NCI-H510A (cell line): ENCODE measurements around the gene HSBP1L1.
A peak's percentile ranks its signal among the peaks of the same experiment; 100 is the strongest.

ENCODE experiments used
- DNase-seq: peaks from one replicate; lab custom pipeline; 2025; lab: John Stamatoyannopoulos, UW

Gene HSBP1L1

DNA sequence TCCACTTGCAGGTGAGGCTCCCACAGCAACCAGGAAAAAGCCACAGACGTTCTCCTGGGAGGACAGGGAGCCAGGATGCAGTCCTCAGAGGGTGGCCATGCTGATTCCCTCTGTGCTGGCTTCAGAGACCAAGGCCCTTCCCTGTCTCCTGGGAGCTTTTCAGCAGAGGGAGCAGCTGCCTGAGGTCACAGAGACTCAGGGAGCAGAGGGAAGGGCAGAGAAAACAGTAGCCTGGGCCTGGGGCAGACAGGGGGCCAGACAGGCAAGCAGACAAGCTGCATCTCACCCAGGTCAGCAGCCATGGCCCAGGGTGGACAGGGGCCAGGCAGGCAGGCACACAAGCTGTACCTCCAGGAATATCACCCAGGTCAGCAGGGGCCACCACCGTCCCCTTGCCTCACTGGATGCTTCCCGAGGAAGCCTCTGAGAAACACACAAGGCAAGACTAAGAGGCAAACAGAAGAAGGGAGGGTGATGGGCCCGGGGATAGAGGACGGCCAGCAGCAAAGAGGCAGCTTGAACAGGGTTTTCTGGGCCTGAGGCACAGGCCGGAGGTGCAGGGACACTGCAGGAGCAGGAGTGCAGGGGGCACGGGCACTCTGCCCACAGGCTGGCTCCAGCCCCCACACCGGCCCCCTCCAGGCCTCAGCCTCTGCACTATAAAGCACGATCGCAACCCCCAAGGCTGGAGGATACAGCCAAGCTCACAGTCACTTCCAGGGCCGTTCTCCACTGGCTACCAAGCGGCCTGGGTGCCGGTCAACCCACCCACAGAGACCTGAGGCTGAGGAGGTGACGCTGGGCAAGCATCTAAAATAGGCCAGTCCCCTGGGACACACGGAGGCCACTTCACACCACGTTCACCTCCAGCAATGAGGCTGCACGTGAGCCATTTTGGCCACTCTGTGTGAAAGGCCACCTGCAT is 19.1 kb upstream of the HSBP1L1 start:
- no peak for DNase-seq

DNA sequence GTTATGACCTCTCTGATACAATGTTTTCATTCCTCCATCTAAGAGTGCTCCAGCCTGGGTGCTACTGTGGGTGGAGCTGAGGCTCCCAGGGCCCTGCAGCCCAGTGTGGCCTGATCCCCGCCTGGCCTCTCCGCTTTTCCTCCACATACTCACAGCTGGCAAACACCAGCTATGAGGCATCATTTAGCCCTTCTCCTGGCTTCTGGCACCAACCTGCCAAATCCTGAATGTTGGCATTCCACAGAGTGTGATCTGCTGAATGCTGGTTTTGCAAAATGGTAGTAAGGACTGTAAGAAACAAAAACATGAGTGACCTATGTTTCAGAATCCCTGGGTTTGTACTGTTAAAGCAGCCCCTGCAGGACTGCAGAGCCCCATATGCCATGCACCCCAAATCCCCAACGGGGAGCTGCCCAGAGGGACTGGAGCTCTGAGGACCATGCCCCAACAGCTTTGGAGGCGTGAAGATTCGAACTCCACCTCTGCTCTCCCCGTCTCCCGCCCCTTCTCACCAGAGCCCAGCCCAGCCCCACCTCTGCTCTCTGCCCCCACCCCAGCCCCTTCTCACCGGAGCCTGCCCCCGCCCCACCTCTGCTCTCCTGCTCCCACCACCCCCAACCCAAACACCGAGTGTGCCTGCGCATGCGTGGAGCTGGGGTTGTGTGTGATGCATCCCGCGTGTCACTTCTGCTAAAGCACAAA is 17.2 kb upstream of the HSBP1L1 start:
- no peak for DNase-seq

DNA sequence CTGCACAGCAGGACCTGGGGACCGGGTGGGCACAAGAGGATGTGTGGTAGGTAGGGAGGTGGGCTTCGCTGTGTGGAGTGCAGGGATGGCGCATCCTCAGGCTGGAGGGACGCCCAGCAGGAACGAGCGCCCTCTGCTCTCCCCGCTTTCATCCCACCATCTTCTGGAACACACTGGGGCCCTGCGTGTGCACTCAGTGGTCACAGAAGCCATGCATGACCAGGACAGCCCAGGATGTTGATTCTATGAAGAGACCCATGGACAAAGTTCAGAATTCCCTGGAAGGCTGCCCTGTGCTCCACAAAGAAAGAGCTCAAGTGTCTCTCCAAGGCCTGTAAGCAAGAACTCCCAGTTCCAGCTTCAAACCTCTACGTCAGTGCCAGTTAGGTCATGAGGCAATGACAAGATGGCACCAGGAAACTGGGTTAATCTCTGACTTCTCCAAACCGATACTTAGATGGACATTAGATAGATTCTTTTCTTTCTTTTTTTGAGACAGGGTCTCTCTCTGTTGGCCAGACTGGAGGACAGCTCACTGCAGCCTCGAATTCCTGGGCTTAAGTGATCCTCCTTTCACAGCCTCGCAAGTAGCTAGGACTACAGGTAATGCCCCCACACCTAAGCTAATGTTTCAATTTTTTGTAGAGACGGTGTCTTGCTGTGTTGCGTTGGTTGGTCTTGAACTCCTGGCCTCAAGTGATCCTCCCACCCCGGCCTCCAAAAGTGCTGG is 16.4 kb upstream of the HSBP1L1 start:
- no peak for DNase-seq

DNA sequence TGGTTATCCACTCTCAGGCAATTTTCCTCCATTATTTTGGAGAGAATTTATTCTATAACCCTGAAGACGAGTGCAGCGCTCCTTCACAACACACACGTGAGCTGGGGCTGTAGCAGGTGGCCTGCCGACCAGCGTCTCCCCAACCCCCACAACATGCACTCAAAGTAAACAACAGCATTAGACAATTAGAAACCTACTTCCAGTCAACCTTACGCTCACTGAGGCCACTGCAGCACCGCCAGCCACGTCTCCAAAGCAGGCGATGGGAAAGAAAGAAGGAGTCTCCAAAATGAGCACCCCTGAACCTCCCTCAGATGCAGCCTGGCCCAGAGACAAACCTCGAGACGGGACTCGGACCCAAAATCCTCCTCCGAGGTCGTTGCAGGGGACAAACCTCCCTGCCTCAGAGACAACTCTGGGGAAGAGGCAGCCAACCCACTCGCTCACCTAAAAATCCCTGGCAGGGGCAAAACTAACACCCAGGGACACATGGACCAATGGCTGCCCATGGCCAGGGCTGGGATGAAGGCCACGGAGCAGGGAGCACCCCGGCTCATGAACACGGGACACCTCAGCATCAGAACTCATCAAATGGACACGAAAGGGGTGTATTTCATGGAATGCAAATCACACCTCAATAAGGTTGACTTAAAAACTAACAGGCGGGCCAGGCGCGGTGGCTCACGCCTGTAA is 15.6 kb upstream of the HSBP1L1 start:
- no peak for DNase-seq

DNA sequence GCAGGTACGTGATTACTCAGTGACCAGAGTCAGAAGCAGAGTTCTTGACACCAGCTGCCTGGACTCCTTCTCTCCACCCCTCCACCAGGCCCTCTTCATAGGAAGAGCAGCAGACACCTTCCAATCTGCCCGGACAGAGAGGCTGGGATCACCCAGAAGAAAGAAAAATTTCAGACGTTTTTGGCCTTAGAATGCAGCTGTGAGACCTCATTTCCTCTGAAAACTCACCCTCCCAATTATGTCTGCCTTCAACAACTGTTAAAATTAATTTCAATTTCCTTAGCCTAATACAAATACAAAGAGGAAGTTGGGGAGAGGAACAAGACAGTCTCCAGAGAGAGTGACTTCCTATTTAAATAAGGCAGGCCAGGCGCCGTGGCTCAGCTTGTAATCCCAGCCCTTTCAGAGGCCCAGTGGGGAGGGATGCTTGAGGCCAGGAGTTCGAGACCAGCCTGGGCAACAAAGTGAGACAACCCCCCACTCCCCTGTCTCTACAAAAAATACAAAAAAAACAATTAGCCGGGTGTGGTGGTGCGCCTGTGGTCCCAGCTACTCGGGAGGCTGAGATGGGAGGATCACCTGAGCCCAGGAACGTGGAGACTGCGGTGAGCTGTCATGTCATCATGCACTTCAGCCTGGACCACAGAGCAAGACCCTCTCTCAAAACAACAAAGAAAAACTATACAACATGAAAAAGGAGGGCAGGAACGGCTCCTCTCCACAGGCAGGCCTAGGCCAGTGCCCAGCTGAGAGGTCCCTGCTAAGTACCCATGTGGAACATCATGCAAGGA is 14.6 kb upstream of the HSBP1L1 start:
- no peak for DNase-seq

DNA sequence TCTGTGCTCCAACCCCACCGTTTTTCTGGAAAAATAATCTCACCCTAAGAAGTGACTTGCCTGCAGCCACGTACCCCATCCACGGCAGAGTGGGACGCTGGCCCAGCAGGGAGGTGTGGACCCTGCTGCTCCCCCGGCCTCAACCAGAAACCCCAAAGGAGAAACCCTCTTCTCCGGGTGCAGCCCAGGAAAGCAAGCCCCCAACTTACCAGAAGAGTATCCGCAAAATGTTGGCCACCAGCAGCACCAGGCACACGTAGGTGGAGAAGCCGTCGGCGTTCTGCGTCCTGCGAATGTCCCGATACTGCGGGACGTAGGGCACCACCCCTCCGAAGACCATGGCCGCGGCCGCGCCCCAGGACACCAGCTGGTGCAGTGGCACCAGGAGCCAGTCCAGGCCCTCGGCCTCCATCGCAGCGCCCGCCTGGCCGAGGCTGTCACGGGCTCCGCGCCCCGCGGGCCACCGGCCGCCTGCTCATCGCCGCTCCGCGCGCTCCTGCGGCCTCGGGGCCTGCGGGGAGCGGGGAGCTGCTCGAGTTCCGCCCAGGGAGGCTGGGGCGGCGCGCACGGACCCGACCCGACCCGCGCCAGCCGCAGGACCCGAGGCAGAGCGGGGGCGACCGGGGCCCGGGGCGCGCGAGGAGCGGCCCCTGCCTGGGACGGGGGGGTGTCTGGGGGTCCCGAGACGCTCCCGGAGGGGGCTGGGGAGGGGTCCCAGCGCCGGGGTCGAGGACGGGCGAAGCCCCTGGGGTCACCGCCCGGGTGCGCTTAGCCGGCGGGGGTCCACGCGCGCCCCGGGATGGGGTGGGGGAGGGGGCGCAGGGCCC is 13.7 kb upstream of the HSBP1L1 start:
- DNase-seq, result peak; percentile 40

DNA sequence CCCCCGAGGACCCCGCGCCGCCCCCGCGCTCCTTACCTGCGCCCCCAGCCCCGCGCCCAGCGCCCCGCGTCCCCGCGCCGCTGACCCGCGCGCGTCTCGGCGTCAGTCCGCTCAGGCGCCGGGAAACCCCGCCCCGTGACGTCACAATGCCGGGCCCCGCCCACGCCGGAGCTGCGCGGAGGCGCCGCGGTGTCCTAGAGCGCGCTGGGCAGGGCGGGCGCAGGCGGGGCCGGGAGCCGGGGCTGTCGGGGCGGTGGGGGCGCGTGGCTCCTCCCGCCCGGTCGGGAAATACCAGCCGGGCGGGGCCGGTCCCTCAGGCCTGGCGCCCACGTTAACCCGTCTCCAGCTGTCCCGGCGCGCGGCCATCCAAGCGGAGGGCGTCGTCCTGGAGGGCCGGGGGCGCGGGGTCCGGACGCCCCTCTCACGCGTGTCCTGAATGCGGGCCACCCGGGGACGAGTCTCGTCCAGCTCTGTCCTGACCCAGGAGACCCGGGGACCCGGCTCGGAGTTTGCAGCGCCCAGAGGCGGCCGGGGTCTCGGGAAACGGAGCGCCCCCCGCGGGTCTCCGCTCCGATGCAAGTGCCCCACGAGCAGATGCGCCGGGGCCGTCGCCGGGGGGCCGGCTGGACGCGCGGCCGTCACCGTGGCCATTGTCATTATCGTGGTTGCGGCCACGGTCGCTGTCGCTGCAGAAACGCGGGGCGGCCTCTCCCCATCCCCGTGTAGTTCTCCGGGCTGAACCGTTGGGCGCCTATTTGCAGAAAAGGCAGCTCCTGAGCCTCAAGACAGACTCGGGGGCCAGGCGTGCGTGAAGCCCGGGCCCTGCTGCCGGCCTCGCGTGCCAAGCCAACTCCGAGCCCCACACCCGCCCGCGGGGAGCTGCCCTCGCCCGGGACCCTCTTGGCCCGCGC is 12.6 kb upstream of the HSBP1L1 start, which contains the start of gene SLC66A2:
SLC66A2 (minus strand) TSS at position 109 of the 911 bp plus-strand sequence. CDS start 727 bp downstream, outside the sequence.
- DNase-seq, result peak; percentile 66

DNA sequence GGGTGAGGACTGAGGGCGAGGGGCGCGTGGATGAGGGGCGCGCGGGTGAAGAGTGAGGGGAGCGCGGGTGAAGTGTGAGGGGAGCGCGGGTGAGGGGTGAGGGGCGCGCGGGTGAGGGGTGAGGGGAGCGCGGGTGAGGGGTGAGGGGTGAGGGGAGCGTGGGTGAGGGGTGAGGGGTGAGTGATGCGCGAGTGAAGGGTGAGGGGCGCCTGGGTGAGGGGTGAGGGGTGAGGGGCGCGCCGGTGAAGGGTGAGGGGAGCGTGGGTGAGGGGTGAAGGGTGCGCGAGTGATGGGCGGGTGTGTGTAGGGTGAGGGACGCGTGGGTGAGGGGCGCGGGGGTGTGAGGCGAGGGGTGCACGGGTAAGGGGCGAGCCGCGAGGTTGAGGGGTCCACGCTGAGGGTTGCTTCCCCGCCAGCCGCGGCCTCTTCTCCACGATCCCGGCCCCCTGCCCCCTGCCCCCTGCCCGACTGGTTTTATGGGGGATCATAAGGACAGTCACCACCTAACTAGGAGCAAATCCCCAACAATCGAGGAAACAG is 11.9 kb upstream of the HSBP1L1 start:
- no peak for DNase-seq

DNA sequence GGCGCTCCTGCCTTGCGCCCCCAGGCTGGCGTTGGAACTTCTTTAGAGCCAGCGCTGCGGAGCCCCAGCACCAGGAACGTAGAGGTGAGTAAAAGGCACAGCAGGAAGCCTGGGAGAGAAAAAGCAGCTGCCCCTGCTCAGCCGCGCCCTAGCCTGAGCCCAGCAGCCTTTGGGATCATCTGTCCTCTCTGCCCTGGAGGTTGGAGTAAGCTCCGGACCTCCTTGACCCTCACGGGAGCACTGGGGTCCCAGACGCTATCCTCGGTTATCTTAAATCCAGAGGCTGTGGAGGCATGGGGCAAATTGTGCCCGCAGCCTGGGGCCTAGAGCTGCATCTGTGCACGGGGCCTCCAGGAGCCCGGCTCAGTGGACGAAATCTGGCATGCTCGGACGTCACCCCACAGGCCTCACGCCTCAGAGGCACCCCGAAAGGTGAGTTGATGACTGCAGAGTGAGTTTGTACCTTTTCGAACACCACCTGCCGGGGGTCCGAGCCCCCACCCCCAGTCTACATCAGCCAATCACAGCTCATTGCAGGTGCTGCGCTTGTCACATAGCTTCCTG is 11.4 kb upstream of the HSBP1L1 start:
- no peak for DNase-seq

DNA sequence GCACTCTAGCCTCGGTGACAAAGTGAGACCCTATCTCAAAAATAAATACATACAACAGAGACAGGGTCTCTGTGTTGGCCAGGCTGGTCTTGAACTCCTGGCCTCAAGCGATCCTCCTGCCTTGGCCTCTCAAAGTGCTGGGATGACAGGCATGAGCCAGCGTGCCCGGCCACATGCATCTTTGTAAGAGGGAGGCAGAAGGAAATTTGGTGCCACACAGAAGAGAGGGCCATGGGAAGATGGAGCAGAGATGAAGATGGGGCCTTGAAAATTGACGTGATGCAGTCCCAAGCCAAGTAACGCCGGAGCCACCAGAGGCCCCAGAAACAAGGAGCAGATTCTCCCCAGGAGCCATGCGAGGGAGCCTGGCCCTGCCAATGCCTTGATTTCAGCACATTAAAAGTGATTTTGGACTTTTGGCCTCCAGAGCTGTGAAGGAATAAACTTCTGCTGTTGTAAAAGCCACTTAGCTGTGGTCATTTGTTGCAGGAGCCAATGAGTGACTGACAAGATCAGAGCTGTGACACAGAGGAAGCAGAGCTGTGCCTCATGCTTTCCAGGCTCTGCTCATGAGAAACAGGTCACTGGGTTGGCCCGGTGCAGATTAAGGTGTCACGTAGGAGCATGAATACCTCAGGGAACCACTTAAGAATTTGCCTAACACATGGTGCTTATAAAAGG is 10.3 kb upstream of the HSBP1L1 start:
- no peak for DNase-seq

DNA sequence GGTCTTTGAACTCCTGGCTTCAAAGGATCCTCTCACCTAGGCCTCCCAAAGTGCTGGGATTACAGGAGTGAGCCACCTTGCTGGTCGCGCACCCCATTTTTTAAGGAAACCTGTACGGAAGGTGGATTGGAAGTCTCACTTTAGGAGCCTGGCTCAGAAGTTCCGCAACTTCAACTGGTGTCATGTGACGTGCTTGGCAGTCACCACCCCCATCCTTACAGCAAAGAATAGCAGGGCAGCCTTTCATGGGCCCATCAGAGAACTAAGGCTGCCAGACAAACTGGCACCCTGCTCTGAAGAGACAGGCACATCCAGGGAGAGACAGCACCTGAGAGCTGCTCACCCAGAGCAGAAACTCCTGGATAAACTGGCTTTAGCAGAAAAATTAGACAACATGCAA is 9.7 kb upstream of the HSBP1L1 start:
- no peak for DNase-seq

DNA sequence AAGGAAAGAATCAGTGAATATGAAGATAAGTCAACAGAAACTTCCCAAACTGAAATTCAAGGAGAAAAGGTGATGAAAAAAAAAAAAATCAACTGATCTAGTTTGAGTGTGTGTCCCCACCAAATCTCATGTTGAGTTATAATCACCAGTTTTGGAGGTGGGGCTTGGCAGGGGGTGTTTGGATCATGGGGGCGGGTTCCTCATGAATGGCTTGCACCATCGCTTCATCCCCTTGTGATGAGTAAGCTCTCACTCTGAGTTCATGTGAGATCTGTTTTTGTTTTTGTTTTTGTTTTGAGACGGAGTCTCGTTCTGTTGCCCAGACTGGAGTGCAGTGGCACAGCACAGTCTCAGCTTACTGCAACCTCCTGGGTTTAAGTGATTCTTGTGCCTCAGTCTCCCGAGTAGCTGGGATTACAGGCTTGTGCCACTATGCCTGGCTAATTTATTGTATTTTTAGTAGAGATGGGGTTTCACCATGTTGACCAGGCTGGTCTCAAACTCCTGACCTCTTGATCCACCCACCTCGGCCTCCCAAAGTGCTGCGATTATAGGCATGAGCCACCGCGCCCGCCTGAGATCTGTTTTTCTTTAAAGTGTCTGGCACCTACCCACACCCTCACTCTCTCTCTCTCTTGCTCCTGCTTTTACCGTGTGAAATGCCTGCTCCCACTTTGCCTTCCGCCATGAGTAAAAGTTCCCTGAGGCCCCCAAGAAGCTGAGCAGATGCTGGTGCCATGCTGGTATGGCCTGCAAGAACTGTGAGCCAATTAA is 9.0 kb upstream of the HSBP1L1 start:
- no peak for DNase-seq

DNA sequence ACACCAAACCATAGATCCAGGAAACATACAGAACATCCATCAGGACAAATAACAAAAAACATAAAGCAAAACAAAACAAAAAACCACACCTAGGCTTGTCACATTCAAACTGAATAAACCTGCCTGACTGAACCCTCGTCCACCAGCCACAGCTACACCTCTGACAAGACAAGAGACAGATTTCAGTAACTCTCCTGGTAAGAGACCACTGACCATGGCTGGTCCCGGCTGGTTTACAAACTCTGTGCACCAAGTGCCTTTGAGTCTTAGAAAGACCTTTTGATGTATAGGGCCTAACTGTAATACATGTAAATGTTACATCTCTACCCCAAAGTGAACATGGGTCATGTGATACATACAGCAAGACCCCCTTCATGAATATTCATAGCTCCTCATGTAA is 8.2 kb upstream of the HSBP1L1 start:
- no peak for DNase-seq

DNA sequence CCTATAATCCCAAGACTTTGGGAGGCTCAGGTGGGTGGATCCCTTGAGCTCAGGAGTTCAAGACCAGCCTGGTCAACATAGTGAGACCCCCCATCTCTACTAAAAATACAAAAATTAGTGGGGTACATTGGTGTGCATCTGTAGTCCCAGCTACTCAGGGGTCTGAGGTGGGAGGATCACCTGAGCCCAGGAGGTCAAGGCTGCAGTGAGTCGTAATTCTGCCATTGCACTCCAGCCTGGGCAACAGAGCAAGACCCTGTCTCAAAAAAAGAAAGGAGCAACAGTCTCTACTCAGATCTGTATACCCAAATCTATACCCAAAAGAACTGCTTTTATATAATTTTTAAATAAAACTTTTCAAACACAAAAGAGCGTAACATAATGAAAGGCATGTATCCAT is 5.5 kb upstream of the HSBP1L1 start:
- DNase-seq, result no peak

DNA sequence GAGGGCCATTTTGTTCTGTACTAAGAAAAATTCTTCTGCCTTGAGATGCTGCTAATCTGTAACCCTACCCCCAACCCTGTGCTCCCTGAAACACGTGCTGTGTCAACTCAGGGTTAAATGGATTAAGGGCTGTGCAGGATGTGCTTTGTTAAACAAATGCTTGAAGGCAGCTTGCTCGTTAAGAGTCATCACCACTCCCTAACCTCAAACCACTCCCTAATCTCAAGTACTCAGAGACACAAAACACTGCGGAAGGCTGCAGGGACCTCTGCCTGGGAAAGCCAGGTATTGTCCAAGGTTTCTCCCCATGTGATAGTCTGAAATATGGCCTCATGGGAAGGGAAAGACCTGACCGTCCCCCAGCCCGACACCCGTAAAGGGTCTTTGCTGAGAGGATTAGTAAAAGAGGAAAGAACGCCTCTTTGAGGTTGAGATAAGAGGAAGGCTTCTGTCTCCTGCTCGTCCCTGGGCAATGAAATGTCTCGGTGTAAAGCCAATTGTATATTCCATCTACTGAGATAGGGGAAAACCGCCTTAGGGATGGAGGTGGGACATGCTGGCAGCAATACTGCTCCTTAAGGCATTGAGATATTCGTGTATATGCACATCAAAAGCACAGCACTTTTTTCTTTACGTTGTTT is 4.2 kb upstream of the HSBP1L1 start:
- DNase-seq, result peak; percentile 41

DNA sequence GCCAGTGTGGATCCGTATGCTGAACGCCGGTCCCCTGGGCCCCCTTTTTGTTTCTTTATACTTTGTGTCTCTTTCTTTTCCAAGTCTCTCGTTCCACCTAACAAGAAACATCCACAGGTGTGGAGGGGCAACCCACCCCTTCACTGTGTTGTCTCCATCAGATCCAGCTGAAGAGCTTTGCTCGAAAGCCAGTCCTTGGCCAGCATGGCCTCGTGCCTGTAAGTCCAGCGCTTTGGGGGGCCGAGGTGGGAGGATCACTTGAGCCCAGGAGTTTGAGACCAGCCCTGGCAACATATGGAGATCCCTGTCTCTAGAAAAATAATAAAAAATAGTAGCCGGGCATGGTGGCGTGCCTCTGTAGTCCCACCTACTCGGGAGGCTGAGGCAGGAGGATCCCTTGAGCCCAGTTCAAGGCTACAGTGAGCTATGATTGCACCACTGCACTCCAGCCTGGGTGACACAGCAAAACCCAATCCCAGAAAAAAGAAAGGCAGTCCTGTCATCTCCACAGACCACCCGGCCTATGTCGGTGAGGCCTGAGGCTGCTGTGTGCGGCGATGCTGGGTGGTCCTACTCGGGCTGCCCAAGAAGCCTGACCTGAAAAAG is 3.4 kb upstream of the HSBP1L1 start:
- DNase-seq, result no peak
